ENCODE results near the gene PROM1.

The PROM1 gene

DNA sequence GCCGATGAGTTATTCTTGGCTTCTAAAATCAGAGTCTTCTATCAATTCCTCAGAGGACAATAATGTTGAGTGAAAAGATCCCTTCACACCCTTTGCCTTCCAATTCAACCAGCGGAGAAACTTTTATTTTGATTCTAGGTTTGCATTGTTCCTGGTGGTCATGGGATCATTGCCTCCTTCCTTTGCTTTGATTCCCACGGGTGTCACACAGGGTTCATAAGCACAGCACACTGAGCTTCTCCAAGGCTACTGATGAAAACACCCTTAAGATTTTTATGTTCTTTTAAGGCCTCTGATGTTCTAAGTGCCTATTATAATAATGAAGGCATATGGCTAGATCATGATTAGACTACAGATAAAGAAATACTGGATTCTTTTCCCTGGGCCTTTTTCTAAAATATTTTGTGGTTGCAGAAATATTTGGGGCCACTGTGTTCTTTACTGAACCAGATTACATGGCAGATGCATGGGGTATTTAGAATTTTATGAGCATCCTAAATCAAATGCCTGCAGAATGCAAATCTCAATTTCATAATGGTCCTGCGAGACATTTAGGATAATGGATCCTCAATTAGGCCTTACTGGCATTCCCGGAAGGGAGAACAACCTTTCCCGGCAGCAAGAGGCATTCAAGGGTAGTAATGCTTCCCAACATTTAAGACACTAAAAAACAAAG lies 76.9 kb downstream of the PROM1 start:
- DNase-seq (ENCODE audit: low read depth in 1 of 2, low spot score in 1 of 2) = no peak
- in situ Hi-C loops (cut with HindIII; ENCODE audit: low pct_unique_long_range_greater_than_20kb, low sequenced_read_pairs) = no loop called here
- no peak for TF ChIP-seq JUND (IDR thresholded peaks at IDR 0.05; ENCODE audit: low read depth)

GRCh38 chr4:16005676-16006075 lies 78.1 kb downstream of the PROM1 start:
- TF ChIP-seq JUND (IDR thresholded peaks at IDR 0.05; ENCODE audit: low read depth) = no peak
- in situ Hi-C loops (cut with HindIII; ENCODE audit: low pct_unique_long_range_greater_than_20kb, low sequenced_read_pairs) = no loop called here
- peak in 1 of 2 experiments; percentile 71 for DNase-seq (ENCODE audit: low read depth in 1 of 2, low spot score in 1 of 2)

DNA sequence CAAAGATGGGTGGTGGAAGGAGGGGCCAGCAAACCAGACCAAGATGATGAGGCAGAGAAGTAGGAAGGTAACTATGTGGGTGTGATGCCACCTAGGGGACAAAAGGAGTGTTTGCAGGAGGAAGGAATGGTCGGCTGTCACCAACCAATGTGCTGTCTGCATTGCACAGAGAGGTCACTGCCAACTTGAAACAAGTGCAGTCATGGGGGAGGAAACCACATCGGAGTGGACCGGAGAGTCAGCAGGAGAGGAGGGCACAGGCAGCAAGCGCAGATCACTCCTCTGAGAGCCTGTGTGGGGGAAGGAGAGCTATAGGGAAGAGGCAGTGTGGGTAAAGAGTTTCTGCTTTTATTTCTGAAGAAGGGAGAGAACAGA lies 82.4 kb downstream of the PROM1 start:
- DNase-seq (ENCODE audit: low read depth in 1 of 2, low spot score in 1 of 2) = peak; percentile 58 to 86
- in situ Hi-C loops (cut with HindIII; ENCODE audit: low pct_unique_long_range_greater_than_20kb, low sequenced_read_pairs) = no loop called here
- TF ChIP-seq JUND (IDR thresholded peaks at IDR 0.05; ENCODE audit: low read depth) = no peak

DNA sequence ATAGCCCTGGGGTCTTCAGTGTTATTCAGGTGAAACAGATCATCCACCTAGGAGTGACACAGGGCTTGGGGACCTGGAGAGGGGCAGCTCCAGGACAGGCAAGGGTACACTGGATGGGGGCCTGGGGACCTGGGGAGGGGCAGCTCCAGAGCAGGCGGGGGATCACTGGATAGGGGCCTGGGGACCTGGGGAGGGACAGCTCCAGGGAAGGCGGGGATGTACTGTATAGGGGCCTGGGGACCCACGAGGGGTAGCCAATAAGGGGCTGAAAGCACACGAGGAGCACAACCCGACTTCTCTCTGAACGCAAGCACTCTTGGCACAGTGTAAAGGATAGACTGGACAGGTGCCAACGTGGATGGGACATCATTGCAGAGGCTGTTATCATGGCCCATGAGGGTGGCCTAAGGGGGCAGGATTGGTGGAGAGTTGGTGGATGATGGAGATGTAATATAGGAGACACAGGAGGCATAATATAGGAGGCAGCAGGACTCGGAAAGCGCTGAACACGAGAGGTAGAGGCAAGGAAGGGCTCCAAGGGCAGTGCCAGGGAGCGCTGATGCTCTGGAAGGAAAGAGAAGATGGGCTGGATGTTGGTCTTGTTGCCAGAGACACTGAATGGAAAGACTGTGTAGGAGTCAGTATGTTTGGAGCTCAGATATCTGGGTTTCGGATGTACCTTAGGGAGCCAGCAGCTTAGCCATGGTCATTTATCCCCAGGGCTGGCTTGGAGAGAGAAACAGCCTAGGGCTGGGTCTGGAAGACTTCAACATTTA lies 82.9 kb downstream of the PROM1 start:
- no peak for TF ChIP-seq JUND (IDR thresholded peaks at IDR 0.05; ENCODE audit: low read depth)
- in situ Hi-C loops (cut with HindIII; ENCODE audit: low pct_unique_long_range_greater_than_20kb, low sequenced_read_pairs) = no loop called here
- peak in 1 of 2 experiments; percentile 23 for DNase-seq (ENCODE audit: low read depth in 1 of 2, low spot score in 1 of 2)

GRCh38 chr4:15996773-15997172 lies 87.0 kb downstream of the PROM1 start:
- no peak for TF ChIP-seq JUND (IDR thresholded peaks at IDR 0.05; ENCODE audit: low read depth)
- no peak for DNase-seq (ENCODE audit: low read depth in 1 of 2, low spot score in 1 of 2)
- in situ Hi-C loops (cut with HindIII; ENCODE audit: low pct_unique_long_range_greater_than_20kb, low sequenced_read_pairs) = no loop called here

DNA sequence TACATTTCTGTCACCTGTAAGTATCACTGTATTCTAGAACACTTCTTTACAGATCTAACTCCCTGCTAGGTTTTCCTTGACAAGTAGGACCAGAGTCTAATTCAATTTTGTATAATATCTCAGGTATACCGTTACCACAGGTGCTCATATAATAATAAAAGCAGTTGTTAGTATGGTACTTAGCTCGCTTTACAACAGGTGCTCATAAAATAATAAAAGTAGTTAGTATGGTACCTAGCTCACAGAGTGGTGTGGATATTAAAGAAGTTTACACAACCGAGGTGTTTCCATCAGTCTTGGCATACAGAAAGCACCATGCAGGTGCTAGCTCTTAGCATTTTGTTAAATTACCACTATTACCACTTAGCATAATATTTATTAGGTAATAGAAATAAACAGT lies 88.0 kb downstream of the PROM1 start:
- no peak for TF ChIP-seq JUND (IDR thresholded peaks at IDR 0.05; ENCODE audit: low read depth)
- in situ Hi-C loops (cut with HindIII; ENCODE audit: low pct_unique_long_range_greater_than_20kb, low sequenced_read_pairs) = no loop called here
- no peak for DNase-seq (ENCODE audit: low read depth in 1 of 2, low spot score in 1 of 2)

DNA sequence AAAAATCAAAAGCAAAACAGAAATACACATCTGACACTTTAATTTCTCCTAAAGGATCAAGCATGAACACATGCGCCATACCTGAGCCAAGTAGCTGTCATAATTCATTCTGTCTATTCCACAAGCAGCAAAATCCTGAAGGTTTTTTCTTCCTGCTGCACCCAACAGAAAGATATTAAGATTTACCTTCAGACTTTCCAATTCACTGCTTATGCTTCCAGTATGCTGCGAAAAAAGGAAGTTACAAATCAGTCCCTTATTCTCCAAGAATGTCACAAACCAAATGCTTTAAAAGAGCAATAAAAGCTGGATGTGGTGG lies 91.7 kb downstream of the PROM1 start:
- in situ Hi-C loops (cut with HindIII; ENCODE audit: low pct_unique_long_range_greater_than_20kb, low sequenced_read_pairs) = no loop called here
- no peak for TF ChIP-seq JUND (IDR thresholded peaks at IDR 0.05; ENCODE audit: low read depth)
- DNase-seq (ENCODE audit: low read depth in 1 of 2, low spot score in 1 of 2) = no peak

DNA sequence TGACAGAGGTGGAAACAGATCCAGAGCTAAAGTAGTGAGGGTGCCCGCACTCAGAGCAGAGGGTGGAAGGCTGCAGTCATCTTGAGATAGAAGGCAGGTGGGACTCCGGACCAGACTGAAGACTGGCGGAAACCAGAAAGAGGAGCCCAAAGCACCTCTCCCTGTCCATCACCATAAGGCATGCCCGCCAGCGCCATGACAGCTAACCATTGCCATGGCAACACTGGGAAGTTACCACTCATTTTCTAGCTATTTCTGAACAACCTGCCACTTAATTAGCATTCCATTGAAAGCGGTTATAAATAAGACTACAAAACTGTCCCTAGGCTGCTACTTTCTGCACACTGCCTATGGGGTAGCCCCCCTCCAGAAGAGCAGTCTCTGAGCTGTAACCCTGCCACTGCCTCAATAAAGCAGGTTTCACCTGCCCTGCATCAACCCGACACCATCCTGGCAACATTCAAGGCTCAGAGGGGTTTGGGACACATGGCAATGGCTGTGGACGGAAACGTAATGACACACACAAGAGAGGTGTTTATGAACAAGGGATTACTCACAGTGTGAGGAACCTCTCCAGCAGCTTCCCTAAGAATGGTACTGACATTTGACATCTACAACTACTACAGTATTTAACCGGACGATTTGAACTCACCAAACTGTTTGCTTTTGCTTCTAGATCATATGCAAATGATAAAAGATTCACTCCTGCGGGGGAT lies 93.1 kb downstream of the PROM1 start:
- no peak for DNase-seq (ENCODE audit: low read depth in 1 of 2, low spot score in 1 of 2)
- TF ChIP-seq JUND (IDR thresholded peaks at IDR 0.05; ENCODE audit: low read depth) = no peak
- in situ Hi-C loops (cut with HindIII; ENCODE audit: low pct_unique_long_range_greater_than_20kb, low sequenced_read_pairs) = no loop called here

- DNase-seq (ENCODE audit: low read depth in 1 of 2, low spot score in 1 of 2) = no peak
- no peak for TF ChIP-seq JUND (IDR thresholded peaks at IDR 0.05; ENCODE audit: low read depth)
- in situ Hi-C loops (cut with HindIII; ENCODE audit: low pct_unique_long_range_greater_than_20kb, low sequenced_read_pairs) = no loop called here
Measured at GRCh38 chr4:15989424-15989823, 94.4 kb downstream of the PROM1 start.

- no peak for TF ChIP-seq JUND (IDR thresholded peaks at IDR 0.05; ENCODE audit: low read depth)
- in situ Hi-C loops (cut with HindIII; ENCODE audit: low pct_unique_long_range_greater_than_20kb, low sequenced_read_pairs) = no loop called here
Measured at GRCh38 chr4:15988222-15988621, 95.6 kb downstream of the PROM1 start.

GRCh38 chr4:15986907-15987306 lies 96.9 kb downstream of the PROM1 start:
- no peak for TF ChIP-seq JUND (IDR thresholded peaks at IDR 0.05; ENCODE audit: low read depth)
- DNase-seq (ENCODE audit: low read depth in 1 of 2, low spot score in 1 of 2) = no peak
- in situ Hi-C loops (cut with HindIII; ENCODE audit: low pct_unique_long_range_greater_than_20kb, low sequenced_read_pairs) = no loop called here

More at GRCh38 chr4:15988222-15988621, 95.6 kb downstream of the PROM1 start:
- no peak for DNase-seq (ENCODE audit: low read depth in 1 of 2, low spot score in 1 of 2)

DNA sequence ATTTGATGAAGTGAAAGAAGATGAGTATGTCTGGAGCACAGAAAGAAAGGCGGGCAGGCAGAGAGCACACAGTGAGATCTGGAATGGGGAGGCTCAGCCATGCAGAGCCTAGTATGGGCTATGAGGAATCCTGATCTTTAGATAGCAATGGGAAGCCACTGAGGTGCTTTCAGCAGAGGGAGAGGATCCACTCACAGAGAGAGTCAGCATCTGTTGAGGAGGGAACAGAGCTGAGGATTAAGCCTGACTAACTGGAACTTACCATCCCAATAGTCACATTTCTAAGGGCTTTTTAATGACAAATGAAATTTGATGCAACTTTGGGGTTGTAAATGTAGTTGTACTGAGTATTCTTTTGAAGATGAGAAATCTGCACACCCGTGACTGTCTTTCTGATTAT lies 100.2 kb downstream of the PROM1 start:
- no peak for DNase-seq (ENCODE audit: low read depth in 1 of 2, low spot score in 1 of 2)
- in situ Hi-C loops (cut with HindIII; ENCODE audit: low pct_unique_long_range_greater_than_20kb, low sequenced_read_pairs) = no loop called here
- TF ChIP-seq JUND (IDR thresholded peaks at IDR 0.05; ENCODE audit: low read depth) = no peak
